Astrocyte (in vitro differentiated cells and primary cell): ENCODE measurements around the gene ATP11A. TPM values are rescaled to one million over a fixed set of nuclear protein-coding genes. Genes with fewer than 3 reads are reported as not detected.

Experiments
- DNase-seq: peaks from one replicate; pipeline ENCODE4 v3.0.0-alpha.2; 2010; ENCODE audit warnings: low read depth
- FAIRE-seq: peaks from 2 replicates; lab custom pipeline; 2011; peaks lifted over from hg19 to GRCh38; lab: Jason Lieb, UNC
- H2AFZ ChIP-seq: 2 replicates; pipeline ENCODE4 v1.6.0; 2012; ENCODE audit warnings: low read depth, low read length, inconsistent platforms
- H3K27ac ChIP-seq: 2 replicates; pipeline ENCODE4 v1.5.1; 2011; ENCODE audit warnings: low read depth, low read length, inconsistent platforms
- H3K27me3 ChIP-seq: 2 replicates; pipeline ENCODE4 v1.6.0; 2011; ENCODE audit warnings: low read length, inconsistent platforms; ENCODE audit not compliant: insufficient read depth
- H3K36me3 ChIP-seq: 2 replicates; pipeline ENCODE4 v1.5.1; 2011; ENCODE audit warnings: low read length, inconsistent platforms; ENCODE audit not compliant: insufficient read depth
- H3K4me1 ChIP-seq: 2 replicates; pipeline ENCODE4 v1.5.1; 2011; ENCODE audit warnings: low read length, inconsistent platforms; ENCODE audit not compliant: insufficient read depth
- H3K4me2 ChIP-seq: 2 replicates; pipeline ENCODE4 v1.6.0; 2012; ENCODE audit warnings: low read length, inconsistent platforms
- H3K4me3 ChIP-seq: 2 replicates; pipeline ENCODE4 v1.5.1; 2011; ENCODE audit warnings: low read depth, mild to moderate bottlenecking, low read length, inconsistent platforms; ENCODE audit not compliant: insufficient read depth
- H3K79me2 ChIP-seq: 2 replicates; pipeline ENCODE4 v1.6.0; 2012; ENCODE audit warnings: mild to moderate bottlenecking, low read length, inconsistent platforms; ENCODE audit not compliant: insufficient read depth
- H3K9ac ChIP-seq: 2 replicates; pipeline ENCODE4 v1.6.0; 2012; ENCODE audit warnings: mild to moderate bottlenecking, low read length, inconsistent platforms
- H3K9me3 ChIP-seq: 2 replicates; pipeline ENCODE4 v1.5.1; 2012; ENCODE audit warnings: low read depth, mild to moderate bottlenecking, low read length, inconsistent platforms; ENCODE audit not compliant: insufficient read depth
- H4K20me1 ChIP-seq: 2 replicates; pipeline ENCODE4 v1.6.0; 2012; ENCODE audit warnings: low read length, inconsistent platforms; ENCODE audit not compliant: insufficient read depth
- H3K27ac Mint-ChIP-seq: one replicate; pipeline ENCODE4 v1.8.0; 2021; ENCODE audit warnings: mild to moderate bottlenecking, mixed read lengths; ENCODE audit not compliant: unreplicated experiment
- H3K27me3 Mint-ChIP-seq: one replicate; pipeline ENCODE4 v1.8.0; 2021; ENCODE audit warnings: low read depth, mixed read lengths; ENCODE audit not compliant: unreplicated experiment
- H3K36me3 Mint-ChIP-seq: one replicate; pipeline ENCODE4 v1.8.0; 2021; ENCODE audit warnings: low read depth, mixed read lengths; ENCODE audit not compliant: unreplicated experiment
- H3K4me1 Mint-ChIP-seq: one replicate; pipeline ENCODE4 v1.8.0; 2021; ENCODE audit warnings: low read depth, mixed read lengths; ENCODE audit not compliant: unreplicated experiment
- H3K4me3 Mint-ChIP-seq: one replicate; pipeline ENCODE4 v1.8.0; 2021; ENCODE audit warnings: mild to moderate bottlenecking, moderate library complexity, mixed read lengths; ENCODE audit not compliant: unreplicated experiment
- H3K9me3 Mint-ChIP-seq: one replicate; pipeline ENCODE4 v1.8.0; 2021; ENCODE audit warnings: mild to moderate bottlenecking, mixed read lengths; ENCODE audit not compliant: unreplicated experiment
- CTCF ChIP-seq: IDR thresholded peaks from 2 replicates; pipeline ENCODE4 v1.5.1; 2011; ENCODE audit warnings: low read depth, mild to moderate bottlenecking, inconsistent platforms, low read length, moderate library complexity; ENCODE audit not compliant: insufficient read depth
- EZH2 ChIP-seq: IDR thresholded peaks from 2 replicates; pipeline ENCODE4 v1.6.1; 2012; ENCODE audit warnings: mild to moderate bottlenecking, low read length, inconsistent platforms; ENCODE audit not compliant: insufficient read depth
- total RNA-seq: library from RNA; stranded (reverse); gene quantifications from 2 replicates; pipeline ENCODE4 v1.2.1, GENCODE V29; 2021

The ATP11A gene
- total RNA-seq, 1 donor from 2014 or later: 38.9 TPM

GRCh38 chr13:112806739-112807652, 117.2 kb downstream of the ATP11A start:
- Histone ChIP-seq H4K20me1 (no peaks in the 10 kb centered on the region), H2AFZ (no peak overlapping the region), H3K4me2 (no peak overlapping the region), H3K79me2 (no peaks in the 10 kb centered on the region), H3K9me3 (no peaks in the 10 kb centered on the region), H3K27ac (no peak overlapping the region), H3K4me1 (no peaks in the 10 kb centered on the region), H3K9ac (no peak overlapping the region), H3K36me3 (no peaks in the 10 kb centered on the region), H3K27me3 (no peaks in the 10 kb centered on the region), H3K4me3 (no peak overlapping the region)
- Mint-ChIP-seq H3K27me3 (no peaks in the 10 kb centered on the region), H3K36me3 (peaks cover 9% of the 10 kb centered on the region), H3K4me1 (peaks cover 7% of the 10 kb centered on the region), H3K4me3 (no peak overlapping the region), H3K9me3 (no peaks in the 10 kb centered on the region), H3K27ac (no peak overlapping the region)
- DNase-seq (no peak), FAIRE-seq (no peak)
- TF ChIP-seq CTCF (no peak), EZH2 (no peak)

- TF ChIP-seq CTCF (no peak), EZH2 (no peak)
- Histone ChIP-seq H2AFZ (no peak overlapping the region), H3K79me2 (no peaks in the 10 kb centered on the region), H4K20me1 (no peaks in the 10 kb centered on the region), H3K27ac (no peak overlapping the region), H3K4me2 (no peak overlapping the region), H3K27me3 (no peaks in the 10 kb centered on the region), H3K4me1 (no peaks in the 10 kb centered on the region), H3K36me3 (no peaks in the 10 kb centered on the region), H3K4me3 (no peak overlapping the region), H3K9ac (no peak overlapping the region), H3K9me3 (no peaks in the 10 kb centered on the region)
- no peak for DNase-seq
- Mint-ChIP-seq H3K27ac (no peak overlapping the region), H3K9me3 (no peaks in the 10 kb centered on the region), H3K4me1 (peaks cover 4% of the 10 kb centered on the region), H3K4me3 (no peak overlapping the region), H3K27me3 (no peaks in the 10 kb centered on the region), H3K36me3 (peaks cover 9% of the 10 kb centered on the region)
- FAIRE-seq: no peak
These were observed 118.0 kb downstream of the ATP11A start for GRCh38 chr13:112807653-112808376.
